Measurements from ENCODE around the gene PRR22.

- TF ChIP-seq, protein P1, sequence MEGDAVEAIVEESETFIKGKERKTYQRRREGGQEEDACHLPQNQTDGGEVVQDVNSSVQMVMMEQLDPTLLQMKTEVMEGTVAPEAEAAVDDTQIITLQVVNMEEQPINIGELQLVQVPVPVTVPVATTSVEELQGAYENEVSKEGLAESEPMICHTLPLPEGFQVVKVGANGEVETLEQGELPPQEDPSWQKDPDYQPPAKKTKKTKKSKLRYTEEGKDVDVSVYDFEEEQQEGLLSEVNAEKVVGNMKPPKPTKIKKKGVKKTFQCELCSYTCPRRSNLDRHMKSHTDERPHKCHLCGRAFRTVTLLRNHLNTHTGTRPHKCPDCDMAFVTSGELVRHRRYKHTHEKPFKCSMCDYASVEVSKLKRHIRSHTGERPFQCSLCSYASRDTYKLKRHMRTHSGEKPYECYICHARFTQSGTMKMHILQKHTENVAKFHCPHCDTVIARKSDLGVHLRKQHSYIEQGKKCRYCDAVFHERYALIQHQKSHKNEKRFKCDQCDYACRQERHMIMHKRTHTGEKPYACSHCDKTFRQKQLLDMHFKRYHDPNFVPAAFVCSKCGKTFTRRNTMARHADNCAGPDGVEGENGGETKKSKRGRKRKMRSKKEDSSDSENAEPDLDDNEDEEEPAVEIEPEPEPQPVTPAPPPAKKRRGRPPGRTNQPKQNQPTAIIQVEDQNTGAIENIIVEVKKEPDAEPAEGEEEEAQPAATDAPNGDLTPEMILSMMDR (IDR thresholded peaks at IDR 0.05): no peak
- TF ChIP-seq POLR2A (IDR thresholded peaks at IDR 0.05): no peak
Observed at GRCh38 chr19:5778402-5778801, 6.1 kb downstream of the PRR22 start.

Measured in lower leg skin (tissue), 3 donors.